GM18861 (cell line): ENCODE data around the gene ACAD8.
"Not testable (repeated sequence)": the region's sequence is repeated elsewhere in the genome, so short reads cannot be mapped to it uniquely, and the experiment has no call there.

ENCODE experiments used
- ATAC-seq: cut with Tn5 transposase; IDR thresholded peaks from one replicate; pipeline ENCODE4 v1.9.1; 2021; ENCODE audit not compliant: unreplicated experiment

ACAD8 gene

DNA sequence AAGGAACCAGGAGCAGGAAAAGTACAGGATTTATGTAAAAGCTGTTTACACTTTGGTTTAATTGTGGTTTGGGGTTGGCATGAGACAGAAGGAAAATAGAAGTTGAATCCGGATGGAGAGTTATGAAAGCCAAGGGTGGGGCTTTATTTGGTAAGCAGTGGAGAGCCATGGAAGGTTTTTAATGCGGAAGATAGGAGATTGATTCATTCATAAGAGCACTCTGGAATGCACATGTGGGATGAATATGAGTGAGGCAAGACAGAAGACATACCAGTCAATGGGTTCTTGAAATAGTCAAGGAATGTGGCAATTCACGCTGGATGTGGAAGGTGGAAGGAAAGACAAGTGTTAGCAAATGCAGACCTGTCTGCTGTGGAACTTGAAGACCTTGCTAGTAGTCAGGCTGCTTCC lies 13.5 kb downstream of the ACAD8 start:
- no peak for ATAC-seq

GRCh38 chr11:134267461-134267860 lies 14.1 kb downstream of the ACAD8 start:
- ATAC-seq = no peak

GRCh38 chr11:134267966-134268365 lies 14.6 kb downstream of the ACAD8 start:
- no peak for ATAC-seq

DNA sequence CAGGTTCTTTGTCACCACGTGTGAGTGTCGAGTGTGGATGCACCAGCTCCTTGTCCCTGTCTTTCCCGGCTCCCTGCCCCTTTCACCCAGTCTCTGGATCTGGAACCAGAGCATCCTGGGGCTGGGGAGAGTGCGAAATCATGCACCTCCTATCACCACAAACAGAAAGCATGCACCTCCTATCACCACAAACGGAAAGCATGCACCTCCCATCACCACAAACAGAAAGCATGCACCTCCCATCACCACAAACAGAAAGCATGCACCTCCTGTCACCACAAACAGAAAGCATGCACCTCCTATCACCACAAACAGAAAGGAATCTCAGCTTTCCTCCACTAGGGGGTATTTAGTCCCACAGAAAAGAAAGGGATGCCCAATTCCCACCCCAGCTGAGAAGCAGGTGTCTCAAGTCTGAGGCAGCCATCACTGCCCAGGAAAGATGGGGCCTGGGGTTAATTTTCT lies 16.9 kb downstream of the ACAD8 start:
- no peak for ATAC-seq

DNA sequence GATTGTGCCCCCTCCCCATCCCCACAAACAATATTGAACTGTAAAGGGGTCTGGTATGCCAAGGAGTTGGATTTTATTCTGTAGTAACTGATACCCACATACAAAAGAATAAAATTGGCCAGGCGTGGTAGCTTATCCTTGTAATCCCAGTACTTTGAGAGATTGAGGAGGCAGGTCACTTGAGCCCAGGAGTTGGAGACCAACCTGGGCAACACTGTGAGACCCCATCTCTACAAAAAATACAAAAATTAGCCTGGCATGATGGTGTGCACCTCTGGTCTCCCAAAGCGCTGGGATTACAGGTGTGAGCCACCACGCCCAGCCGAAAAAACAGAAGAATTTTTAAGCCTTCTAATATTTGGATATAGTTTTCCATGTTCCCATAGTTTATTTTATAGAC lies 18.6 kb downstream of the ACAD8 start:
- no peak for ATAC-seq

- no peak for ATAC-seq
Measured at GRCh38 chr11:134272381-134273316, 19.3 kb downstream of the ACAD8 start.

DNA sequence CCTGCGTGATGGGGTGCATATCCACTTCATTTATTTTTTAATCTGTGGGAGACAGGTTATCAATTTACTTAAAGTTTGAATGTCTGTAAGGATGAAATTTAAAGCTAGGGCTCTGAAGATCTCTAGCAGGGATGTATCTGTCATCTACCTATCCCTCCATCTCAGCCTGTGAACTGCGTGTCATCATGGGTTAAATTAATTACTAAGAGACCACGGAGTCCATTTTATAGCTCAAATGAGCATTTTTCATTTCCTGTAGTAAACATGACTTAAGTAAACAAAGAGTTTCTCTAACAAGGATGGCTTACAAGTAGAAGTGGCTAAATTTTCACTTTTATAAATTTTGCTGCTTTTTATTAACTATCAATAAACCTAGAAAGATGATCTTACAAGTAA lies 19.9 kb downstream of the ACAD8 start:
- no peak for ATAC-seq

- no peak for ATAC-seq
Measured at GRCh38 chr11:134275188-134275533, 21.8 kb downstream of the ACAD8 start.

GRCh38 chr11:134275534-134276395 lies 22.4 kb downstream of the ACAD8 start, which contains the start of gene GLB1L3:
Gene GLB1L3 (plus strand): TSS chr11:134276379. CDS start chr11:134276741, 362 bp downstream.
- ATAC-seq = peak; percentile 66

DNA sequence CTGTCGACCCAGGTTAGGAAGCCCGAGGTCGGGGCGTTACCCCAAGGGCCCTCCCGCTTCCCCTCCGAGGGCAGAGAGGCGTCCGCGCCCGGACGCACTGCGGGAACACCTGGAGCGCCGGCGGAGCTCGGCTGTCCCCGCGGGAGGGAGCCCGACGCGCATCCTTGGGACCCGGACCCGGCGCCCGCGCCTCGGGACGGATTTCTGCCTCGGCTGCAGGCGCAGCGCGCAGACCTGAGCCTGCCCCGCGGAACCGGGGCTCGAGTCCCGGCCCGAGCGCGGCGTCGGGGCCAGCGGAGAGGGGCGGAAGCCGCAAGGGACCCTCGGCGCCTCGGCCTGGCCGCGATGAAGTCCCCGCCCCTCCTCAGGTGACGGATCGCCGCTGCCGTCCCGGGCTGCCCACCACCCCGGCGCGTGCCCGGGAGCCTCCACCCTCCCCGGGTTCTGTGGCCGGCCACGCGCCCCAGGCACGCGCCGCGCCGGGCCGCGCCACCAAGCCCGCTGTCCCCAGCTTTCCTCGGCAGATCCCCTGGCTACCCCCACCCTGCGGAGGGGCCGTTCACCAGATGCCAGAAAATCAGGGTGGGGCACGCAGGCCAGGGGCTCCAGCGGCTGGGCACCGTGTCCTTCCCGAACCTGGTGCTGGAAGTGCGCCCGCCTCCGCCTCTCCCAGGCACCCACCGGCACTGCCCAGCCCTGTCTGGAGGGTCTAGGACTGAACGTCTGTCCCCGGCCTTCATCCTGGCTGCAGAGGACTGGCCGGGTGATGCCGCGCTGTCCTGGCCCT lies 23.2 kb downstream of the ACAD8 start:
- ATAC-seq = no peak

- ATAC-seq = no peak
Measured at GRCh38 chr11:134277183-134278001, 24.0 kb downstream of the ACAD8 start.

DNA sequence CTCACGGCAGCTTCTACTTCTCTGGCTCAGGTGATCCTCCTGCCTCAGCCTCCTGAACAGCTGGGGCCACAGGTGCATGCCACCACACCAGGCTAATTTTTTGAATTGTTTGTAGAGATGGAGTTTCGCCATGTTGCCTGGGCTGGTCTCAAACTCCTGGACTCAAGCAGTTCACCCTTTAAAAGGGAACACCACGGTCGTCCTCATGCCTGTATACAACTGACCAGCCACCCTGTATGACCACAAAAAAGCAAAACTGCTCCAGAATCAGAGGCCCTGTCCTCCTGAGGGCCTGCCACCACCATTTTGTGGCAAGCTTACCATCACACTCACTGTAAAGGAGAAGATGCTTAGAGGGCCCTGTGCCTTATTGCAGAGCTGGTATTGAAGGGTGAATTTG lies 25.0 kb downstream of the ACAD8 start:
- no peak for ATAC-seq

DNA sequence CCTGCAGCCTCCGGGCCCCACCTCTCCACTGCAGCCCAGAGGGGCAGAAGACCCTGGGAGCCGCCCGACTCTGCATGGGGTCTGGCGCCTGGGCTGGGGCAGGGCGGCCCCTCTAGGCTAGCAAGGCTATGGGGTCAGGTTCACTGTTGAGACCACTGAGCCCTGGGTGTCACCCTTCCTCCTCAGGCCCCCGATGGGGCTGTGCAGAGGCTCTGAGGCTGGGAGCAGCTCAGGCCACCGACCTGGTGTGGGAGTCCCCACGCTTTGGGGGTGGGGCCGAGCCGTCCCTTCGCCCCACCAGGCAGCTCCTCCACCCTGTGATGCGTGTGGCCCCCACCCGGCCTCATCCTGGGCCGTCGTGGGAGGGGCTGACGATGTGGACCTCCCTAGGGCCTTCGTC lies 28.3 kb downstream of the ACAD8 start:
- ATAC-seq = not testable (repeated sequence)

GRCh38 chr11:134282121-134283045 lies 29.0 kb downstream of the ACAD8 start:
- ATAC-seq = no peak

- ATAC-seq = no peak
Measured at GRCh38 chr11:134283461-134284230, 30.3 kb downstream of the ACAD8 start.

DNA sequence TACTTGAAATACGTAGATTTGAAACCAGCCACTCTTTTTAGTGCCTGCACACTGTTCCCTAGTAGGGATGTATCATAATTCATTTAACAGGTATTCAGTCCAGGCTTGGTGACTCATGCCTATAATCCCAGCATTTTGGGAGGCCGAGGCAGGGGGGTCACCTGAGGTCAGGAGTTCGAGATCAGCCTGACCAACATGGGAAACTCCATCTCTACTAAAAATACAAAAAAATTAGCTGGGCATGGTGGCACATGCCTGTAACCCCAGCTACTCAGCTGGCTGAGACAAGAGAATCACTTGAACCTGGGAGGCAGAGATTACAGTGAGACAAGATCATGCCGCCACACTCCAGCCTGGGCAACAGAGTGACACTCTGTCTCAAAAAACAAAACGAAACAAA lies 31.0 kb downstream of the ACAD8 start:
- ATAC-seq = not testable (repeated sequence)

DNA sequence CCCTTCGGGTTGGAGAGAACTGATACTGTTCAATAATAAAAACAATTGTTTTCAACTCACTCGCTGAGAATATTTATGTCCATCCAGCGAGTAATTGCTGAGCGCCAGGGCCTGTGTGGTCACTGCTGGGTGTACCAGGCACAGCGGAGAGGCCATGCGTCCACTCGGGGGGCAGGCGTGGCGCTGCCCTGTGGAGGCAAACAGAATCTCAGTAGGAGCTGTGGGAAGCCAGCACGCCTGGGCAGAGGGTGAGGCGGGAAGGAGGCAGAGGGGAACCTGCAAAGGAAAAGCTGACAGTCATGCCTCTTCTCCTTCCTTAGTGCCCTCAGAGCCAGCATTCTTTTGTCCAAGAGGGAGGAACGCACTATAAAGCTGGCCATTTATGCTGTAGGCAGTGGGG lies 34.2 kb downstream of the ACAD8 start:
- no peak for ATAC-seq

GRCh38 chr11:134288486-134288885 lies 35.1 kb downstream of the ACAD8 start:
- no peak for ATAC-seq
